ES-I3 (cell line): ENCODE results near the gene ANKRD31.
"Not testable (repeated sequence)": the region's sequence is repeated elsewhere in the genome, so short reads cannot be mapped to it uniquely, and the experiment has no call there.

Source experiments
- H3K36me3 ChIP-seq: 2 replicates; pipeline ENCODE4 v1.6.1; 2013; ENCODE audit warnings: mild to moderate bottlenecking, low read length, control low read depth, moderate library complexity; ENCODE audit not compliant: insufficient read depth
- H3K4me1 ChIP-seq: 2 replicates; pipeline ENCODE4 v1.6.1; 2013; ENCODE audit warnings: mild to moderate bottlenecking, control low read depth, low read length; ENCODE audit not compliant: insufficient read depth
- H3K9ac ChIP-seq: 2 replicates; pipeline ENCODE4 v1.6.1; 2013; ENCODE audit warnings: low read depth, mild to moderate bottlenecking, low read length, moderate library complexity
- H3K9me3 ChIP-seq: 2 replicates; pipeline ENCODE4 v1.6.1; 2013; ENCODE audit warnings: mild to moderate bottlenecking, low read length, moderate library complexity; ENCODE audit not compliant: control insufficient read depth, insufficient read depth

The ANKRD31 gene, protein sequence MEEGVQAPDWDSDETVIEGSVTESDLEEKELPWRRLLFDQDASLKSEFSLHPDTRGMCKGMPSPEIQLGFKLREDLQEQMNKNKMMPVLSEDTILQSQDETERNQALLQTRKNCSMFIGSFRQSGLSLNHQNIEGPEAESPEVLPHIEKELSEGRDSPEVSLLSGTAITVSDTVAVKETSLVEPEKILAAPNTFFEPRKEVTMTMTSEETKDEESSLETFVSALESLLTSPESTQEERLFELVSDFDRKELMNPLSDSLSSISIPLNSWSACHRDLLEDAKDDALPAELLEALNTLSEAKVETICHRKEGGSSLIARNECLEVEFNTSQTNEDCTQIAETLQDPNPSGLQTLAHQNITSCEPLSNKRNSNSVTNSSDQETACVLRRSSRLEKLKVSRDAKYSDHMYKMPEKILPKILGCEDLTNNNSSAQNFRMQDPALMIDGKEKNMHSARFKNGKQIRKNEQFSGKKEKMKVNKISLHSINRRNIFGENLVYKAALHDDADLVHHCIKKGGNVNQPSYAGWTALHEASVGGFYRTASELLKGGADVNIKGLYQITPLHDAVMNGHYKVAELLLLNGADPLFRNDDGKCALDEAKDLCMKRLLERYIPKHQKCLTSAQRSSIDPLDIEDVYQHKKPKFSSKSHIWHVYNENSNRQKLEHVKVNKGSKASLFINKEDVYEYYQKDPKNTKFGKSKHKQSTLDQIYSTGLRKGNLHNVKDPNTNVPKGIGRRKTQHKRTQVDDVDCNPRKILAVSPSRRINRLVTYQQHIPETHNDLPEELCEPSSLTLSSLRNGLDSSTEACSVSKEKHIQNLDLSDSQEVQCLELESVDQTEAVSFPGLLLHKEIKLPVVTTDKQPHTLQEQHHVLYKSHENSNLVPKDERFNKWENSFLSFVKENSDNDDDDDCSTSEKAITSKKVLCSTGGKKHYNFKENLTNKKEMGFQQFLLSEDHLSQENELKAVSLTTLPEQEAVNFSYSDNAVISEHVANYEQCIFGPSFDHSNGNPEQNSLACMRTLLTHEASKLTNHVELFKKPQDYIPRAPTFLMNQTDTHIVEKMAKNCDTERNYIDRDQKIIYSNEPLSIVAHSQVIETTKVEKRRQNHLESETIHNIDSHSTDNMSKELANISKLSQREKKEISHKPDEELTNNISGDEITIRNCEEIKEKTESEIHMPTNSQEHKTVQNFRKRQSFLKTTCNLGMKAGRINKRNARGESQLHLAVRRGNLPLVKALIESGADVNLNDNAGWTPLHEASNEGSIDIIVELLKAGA (N-terminal part only)

DNA sequence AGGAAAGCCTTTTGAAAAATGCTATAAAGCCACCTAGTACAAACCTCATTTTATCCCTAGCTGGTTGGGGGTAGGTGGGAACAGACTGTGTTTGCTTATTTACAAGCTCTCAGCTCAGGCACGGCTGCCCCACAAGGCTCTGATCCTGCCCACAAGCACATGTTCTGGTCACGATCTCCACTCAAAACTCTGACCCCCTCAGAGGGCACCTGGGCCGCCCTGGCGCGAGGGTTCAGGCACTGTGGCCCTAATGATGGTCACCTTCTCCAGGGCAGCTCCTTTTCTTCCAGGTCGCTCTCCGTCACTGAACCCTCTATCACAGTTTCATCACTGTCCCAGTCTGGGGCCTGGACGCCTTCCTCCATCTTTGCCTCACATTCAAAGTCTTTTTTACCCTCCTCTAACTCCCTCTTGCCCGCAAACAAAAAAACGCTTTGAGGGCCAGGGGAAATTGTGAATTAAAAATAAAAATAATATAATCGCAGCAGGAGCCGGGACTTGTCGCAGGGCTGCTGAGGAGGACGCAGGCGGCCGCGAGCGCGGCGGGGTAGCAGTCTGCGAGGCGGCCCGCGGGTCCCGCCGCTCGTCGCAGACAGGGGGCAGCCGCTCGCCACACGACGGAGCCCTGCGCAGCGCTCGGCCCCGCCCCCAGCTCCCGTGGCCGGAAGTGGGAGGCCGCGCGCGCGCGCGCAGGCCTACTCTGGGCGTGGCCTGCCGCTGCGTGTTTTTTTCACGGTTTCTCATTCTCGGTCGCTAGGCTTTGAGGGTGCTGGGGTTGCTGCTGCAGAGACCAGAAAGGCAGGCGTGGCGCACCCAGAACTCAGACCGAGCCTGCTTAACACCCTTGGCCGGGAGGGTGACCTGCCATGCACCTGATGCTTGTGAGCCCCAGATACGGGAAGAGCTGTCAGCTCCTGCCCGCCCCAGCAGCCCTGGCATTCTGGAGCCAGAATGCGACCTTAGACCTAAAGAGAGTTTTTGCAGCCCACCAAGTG, at the start of gene ANKRD31:
Gene ANKRD31 (minus strand): TSS at position 557 of the 995 bp plus-strand sequence. CDS start 192 bp downstream, at position 365.
- H3K9me3 ChIP-seq = no peaks in the 10 kb centered on the region
- H3K4me1 ChIP-seq = peaks cover 12% of the 10 kb centered on the region
- peak within 1 kb of the TSS; percentile 80 for H3K9ac ChIP-seq
- no peaks in the 10 kb centered on the region for H3K36me3 ChIP-seq

DNA sequence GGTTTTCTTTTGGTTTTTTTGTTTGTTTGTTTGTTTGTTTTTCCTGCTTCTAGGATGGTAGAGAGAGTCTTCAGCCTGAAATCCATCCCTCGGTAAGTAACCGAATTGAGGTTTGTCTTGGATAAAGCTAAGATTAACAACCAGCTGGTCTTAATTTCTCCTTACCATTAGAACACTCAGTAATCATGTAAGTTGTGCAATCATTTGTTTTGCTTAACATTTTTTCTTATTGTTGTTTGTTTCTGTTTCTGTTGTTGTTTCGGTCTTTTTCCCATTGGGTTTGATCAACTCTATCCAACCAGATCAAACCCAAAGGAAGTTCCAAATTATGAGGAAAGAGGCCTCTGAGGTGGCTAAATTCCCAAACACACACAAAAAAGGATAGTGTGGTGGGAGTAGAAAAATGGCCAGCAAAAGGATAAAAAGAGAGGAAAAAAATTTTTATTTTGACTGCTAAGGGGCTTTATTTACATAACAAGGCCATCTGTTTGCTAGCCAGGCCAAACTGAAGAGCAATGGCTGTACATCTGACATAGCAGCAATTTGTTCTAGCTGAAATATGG, 49.6 kb upstream of the ANKRD31 start:
- no peaks in the 10 kb centered on the region for H3K36me3 ChIP-seq
- H3K9ac ChIP-seq = no peak overlapping the region
- peaks cover 6% of the 10 kb centered on the region; the same call in 1 of the 2 replicates for H3K4me1 ChIP-seq
- H3K9me3 ChIP-seq = no peaks in the 10 kb centered on the region

GRCh38 chr5:75282581-75282980, 45.9 kb upstream of the ANKRD31 start:
- Histone ChIP-seq H3K9ac (no peak overlapping the region), H3K36me3 (no peaks in the 10 kb centered on the region), H3K9me3 (no peaks in the 10 kb centered on the region), H3K4me1 (peaks cover 10% of the 10 kb centered on the region)

DNA sequence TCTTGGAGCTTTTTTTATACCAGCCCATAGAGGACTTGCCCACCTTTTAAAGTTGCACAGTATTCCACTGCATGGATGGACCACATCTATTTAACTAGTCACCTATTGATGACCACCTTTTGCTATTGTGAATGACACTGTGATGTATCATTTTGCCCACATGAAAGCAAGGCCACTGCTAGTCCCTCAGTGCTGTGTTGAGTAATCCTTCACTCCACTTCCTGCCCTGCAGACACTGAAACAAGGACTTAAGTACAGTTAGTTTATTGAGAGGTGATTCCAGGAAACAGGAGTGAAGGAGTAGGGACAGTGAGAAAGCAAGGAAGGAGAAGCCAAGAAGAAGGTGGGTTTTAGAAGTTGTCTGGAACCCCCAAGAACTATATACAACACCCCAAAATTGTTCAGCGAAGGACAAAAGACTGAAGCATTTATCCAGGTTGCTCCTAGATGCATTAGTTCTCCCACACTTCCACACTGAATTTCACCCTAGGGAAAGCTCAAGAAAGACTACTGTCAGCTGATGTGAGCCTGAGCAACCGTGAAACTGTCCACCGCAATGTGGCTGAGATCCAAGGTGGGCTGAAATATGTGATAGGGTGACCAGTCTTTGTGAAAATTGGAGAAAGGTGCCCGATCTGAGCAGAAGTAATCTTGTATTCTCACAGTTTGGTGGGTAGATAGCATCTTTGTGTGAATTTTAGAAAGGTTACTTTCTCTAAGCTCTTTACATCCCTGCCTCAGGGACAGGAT, 45.2 kb upstream of the ANKRD31 start:
- Histone ChIP-seq H3K9ac (no peak overlapping the region), H3K4me1 (peaks cover 17% of the 10 kb centered on the region), H3K9me3 (no peaks in the 10 kb centered on the region), H3K36me3 (no peaks in the 10 kb centered on the region)

- no peak overlapping the region for H3K9ac ChIP-seq
These were observed 42.6 kb upstream of the ANKRD31 start for GRCh38 chr5:75279321-75279720.

DNA sequence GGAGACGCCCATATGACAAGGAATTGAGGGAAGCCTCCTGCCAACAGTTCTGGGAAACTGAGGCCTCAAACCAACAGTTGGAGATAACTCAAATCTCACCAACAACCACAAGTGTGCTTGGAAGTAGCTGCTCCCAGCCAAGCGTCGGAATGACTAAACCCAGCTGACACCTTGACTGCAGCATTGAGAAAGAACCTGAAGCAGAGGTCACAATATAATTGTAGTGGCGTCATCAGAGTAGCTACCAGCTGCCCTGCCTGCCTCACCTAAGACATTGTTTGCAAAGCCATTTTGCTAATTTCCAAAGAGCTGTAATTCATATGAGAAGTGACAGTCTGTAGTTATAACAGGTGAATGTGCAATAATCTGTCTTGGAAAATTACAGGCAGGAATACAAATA, 40.8 kb upstream of the ANKRD31 start:
- H3K9ac ChIP-seq = no peak overlapping the region
- H3K4me1 ChIP-seq = peaks cover 36% of the 10 kb centered on the region
- H3K9me3 ChIP-seq = peaks cover under 1% of the 10 kb centered on the region
- H3K36me3 ChIP-seq = no peaks in the 10 kb centered on the region

More at GRCh38 chr5:75279321-75279720, 42.6 kb upstream of the ANKRD31 start:
- H3K9me3 ChIP-seq = no peaks in the 10 kb centered on the region
- no peaks in the 10 kb centered on the region for H3K36me3 ChIP-seq
- peaks cover 36% of the 10 kb centered on the region for H3K4me1 ChIP-seq

DNA sequence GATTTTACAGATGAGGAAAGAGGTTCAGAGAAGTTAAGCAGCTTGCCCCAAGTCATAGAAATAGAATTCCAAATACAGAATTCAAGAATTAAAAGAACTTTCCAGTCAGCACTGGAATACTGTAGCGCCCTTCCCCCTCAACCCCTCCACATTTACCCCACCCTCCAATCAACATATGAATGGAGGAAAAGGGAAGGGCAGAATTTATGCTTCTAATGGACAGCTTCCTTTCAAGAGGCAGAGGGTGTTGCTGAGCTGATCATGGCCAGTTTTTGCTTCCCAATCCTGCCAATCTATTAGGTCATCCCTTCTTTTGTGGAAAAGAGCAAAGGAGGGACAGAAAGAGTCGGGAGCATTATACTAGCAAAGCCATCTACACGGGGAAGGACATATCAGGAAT, 39.1 kb upstream of the ANKRD31 start:
- peaks cover 30% of the 10 kb centered on the region for H3K4me1 ChIP-seq
- H3K9me3 ChIP-seq = peaks cover 5% of the 10 kb centered on the region
- H3K36me3 ChIP-seq = no peaks in the 10 kb centered on the region
- H3K9ac ChIP-seq = 0 out of 2 replicates have a peak overlapping the region, but pooled peaks have one; percentile 5

DNA sequence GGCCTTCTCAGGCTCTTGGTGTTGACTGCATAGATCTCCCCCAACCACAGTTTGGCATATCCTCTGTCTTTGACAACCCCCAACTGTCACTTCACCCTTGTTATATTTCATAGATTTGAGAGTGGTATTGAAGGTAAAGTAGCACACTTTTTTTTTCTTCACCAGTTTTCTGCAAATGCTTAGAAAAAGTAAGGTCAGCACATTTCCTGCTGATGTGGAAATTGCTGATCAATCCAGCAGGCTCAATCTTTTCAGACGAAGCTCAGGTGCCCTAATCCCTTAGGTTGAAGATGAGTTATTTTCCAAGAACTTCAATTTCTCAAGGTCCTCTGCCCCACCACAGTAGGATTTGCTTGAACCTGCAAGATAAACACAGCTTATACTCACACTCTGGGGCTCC, 38.5 kb upstream of the ANKRD31 start:
- no peaks in the 10 kb centered on the region for H3K36me3 ChIP-seq
- peaks cover 5% of the 10 kb centered on the region for H3K9me3 ChIP-seq
- no peak overlapping the region for H3K9ac ChIP-seq
- peaks cover 30% of the 10 kb centered on the region for H3K4me1 ChIP-seq

GRCh38 chr5:75274486-75274885, 37.8 kb upstream of the ANKRD31 start:
- Histone ChIP-seq H3K9me3 (peaks cover 5% of the 10 kb centered on the region), H3K9ac (no peak overlapping the region), H3K36me3 (no peaks in the 10 kb centered on the region), H3K4me1 (peaks cover 30% of the 10 kb centered on the region)

- H3K9ac ChIP-seq, H3K36me3 ChIP-seq, H3K9me3 ChIP-seq: not testable (repeated sequence)
- H3K4me1 ChIP-seq = peaks cover 11% of the 10 kb centered on the region
These were observed 33.9 kb upstream of the ANKRD31 start for GRCh38 chr5:75270605-75271004.

- no peaks in the 10 kb centered on the region for H3K36me3 ChIP-seq
- no peak overlapping the region for H3K9ac ChIP-seq
- no peaks in the 10 kb centered on the region for H3K4me1 ChIP-seq
- H3K9me3 ChIP-seq = no peaks in the 10 kb centered on the region; the same call in 1 of the 2 replicates
These were observed 29.1 kb upstream of the ANKRD31 start for GRCh38 chr5:75265731-75266130.

- no peak overlapping the region for H3K9ac ChIP-seq
- H3K4me1 ChIP-seq = no peaks in the 10 kb centered on the region
- H3K36me3 ChIP-seq = no peaks in the 10 kb centered on the region
- no peaks in the 10 kb centered on the region for H3K9me3 ChIP-seq
These were observed 25.6 kb upstream of the ANKRD31 start for GRCh38 chr5:75262271-75262670.
